ENCODE results near the gene ASB15.

DNA sequence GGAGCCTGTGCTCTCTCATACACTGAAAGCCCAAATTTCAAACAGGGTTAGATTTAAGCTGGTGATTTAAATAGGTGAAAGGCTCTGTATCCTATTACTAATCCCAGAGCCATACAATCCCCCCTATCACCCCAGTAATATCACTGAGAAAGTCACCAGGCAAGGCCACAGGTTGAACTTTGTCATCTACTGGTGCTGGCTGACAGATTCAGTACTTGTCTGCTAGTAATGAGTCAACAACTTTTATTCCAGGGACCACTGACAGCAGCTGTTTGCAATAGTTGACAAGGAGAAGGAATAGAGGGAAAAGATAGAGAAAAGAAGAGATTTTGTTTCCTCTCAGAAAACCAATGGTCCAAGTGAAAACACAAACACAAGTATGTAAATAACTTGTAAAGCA, 10.4 kb downstream of the ASB15 start:
- no peak for TF ChIP-seq ZFP30 (CRISPR knock-in tag; IDR thresholded peaks at IDR 0.05)
- TF ChIP-seq GLIS3 (CRISPR knock-in tag; IDR thresholded peaks at IDR 0.05), result no peak
- TF ChIP-seq, protein P1, sequence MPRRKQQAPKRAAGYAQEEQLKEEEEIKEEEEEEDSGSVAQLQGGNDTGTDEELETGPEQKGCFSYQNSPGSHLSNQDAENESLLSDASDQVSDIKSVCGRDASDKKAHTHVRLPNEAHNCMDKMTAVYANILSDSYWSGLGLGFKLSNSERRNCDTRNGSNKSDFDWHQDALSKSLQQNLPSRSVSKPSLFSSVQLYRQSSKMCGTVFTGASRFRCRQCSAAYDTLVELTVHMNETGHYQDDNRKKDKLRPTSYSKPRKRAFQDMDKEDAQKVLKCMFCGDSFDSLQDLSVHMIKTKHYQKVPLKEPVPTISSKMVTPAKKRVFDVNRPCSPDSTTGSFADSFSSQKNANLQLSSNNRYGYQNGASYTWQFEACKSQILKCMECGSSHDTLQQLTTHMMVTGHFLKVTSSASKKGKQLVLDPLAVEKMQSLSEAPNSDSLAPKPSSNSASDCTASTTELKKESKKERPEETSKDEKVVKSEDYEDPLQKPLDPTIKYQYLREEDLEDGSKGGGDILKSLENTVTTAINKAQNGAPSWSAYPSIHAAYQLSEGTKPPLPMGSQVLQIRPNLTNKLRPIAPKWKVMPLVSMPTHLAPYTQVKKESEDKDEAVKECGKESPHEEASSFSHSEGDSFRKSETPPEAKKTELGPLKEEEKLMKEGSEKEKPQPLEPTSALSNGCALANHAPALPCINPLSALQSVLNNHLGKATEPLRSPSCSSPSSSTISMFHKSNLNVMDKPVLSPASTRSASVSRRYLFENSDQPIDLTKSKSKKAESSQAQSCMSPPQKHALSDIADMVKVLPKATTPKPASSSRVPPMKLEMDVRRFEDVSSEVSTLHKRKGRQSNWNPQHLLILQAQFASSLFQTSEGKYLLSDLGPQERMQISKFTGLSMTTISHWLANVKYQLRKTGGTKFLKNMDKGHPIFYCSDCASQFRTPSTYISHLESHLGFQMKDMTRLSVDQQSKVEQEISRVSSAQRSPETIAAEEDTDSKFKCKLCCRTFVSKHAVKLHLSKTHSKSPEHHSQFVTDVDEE (CRISPR knock-in tag; IDR thresholded peaks at IDR 0.05), result no peak
- TF ChIP-seq, protein P2, sequence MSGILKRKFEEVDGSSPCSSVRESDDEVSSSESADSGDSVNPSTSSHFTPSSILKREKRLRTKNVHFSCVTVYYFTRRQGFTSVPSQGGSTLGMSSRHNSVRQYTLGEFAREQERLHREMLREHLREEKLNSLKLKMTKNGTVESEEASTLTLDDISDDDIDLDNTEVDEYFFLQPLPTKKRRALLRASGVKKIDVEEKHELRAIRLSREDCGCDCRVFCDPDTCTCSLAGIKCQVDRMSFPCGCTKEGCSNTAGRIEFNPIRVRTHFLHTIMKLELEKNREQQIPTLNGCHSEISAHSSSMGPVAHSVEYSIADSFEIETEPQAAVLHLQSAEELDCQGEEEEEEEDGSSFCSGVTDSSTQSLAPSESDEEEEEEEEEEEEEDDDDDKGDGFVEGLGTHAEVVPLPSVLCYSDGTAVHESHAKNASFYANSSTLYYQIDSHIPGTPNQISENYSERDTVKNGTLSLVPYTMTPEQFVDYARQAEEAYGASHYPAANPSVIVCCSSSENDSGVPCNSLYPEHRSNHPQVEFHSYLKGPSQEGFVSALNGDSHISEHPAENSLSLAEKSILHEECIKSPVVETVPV (CRISPR knock-in tag; IDR thresholded peaks at IDR 0.05), result no peak
